Heart left ventricle (tissue), 13 donors: ENCODE data around the gene ESPN.

Source experiments
- CTCF ChIP-seq, 12 donors: fragments of 200-600 bp; sonication (generic) in 4 of 12; IDR thresholded peaks; one replicate each; pipeline versions ENCODE4 v1.5.0 to v1.8.0; 2018 to 2022; ENCODE audit warnings: antibody characterized with exemption in 12 of 12, mild to moderate bottlenecking in 5 of 12
- POLR2A ChIP-seq, 2 donors: fragments of 450-650 bp; IDR thresholded peaks; one replicate each; pipeline ENCODE4 v1.6.1; 2017; ENCODE audit warnings: antibody characterized with exemption in 2 of 2, mild to moderate bottlenecking in 2 of 2, moderate library complexity in 2 of 2
- donor health status: ischemic (EF 13 %, LVEDD 7.1; RV severe dilation, severe dysfunction).
- donor health status: DM: no; HTN: yes; CAD: no.
- donor health status: DM: no; HTN: no; CAD: no.
- donor health status: ischemic (EF 25% LVEDD 6.9; RV normal size, moderate dysfunction).
- donor health status: ischemic (EF 25% LVEDD 5.7; RV mildly dilated, moderate dysfunction).
- donor health status: ischemic (EF 35%, LVEDD 5.7; RV mildly dilated, moderate dysfunction).
- donor health status: nonischemic (EF 11% LVEDD 7.7; RV severe dilation, severe dysfunction).
- donor health status: DM: yes; HTN: yes; CAD: no.
- donor health status: PGD.
- donor health status: ischemic (EF 29% LVEDD 5.4; RV normal size, mild dysfunction).
- donor health status: nonischemic (EF 23%, LVEDD 6.1; RV moderate dilation, normal function).

GRCh38 chr1:6494627-6495026, 70.1 kb downstream of the ESPN start:
- no peak for TF ChIP-seq CTCF (IDR thresholded peaks at IDR 0.05)
- TF ChIP-seq POLR2A (IDR thresholded peaks at IDR 0.05), result no peak
